Measurements from ENCODE around the gene AKAP1.

Gene AKAP1

DNA sequence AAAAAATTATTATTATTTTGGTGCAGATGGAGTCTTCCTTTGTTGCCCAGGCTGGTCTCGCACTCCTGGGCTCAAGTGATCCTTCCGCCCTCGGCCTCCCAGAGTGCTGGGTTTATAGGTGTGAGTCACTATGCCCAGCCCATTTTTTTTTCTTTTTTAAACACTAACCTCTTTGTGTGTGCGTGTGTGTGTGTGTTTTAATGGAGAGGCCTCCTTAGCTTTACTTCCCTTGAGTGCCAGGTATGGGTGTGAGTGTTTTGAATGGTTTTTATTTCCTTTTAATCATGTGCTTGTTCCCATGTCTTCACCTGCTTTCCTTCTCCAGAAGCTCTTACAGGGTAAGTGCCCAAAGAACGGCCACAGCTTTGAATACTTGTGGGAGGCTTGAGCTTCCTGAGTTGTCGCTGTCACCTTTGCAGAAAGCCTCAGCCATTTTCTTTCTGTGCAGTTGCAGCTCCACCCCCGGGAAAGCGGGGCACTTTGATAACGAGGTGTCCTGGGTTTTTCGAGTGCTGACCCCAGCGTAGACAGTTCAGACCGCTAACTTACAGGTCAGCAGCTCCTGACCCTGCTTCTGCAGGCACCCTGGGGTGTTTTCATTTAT lies 22.6 kb downstream of the AKAP1 start:
- no peak for DNase-seq

DNA sequence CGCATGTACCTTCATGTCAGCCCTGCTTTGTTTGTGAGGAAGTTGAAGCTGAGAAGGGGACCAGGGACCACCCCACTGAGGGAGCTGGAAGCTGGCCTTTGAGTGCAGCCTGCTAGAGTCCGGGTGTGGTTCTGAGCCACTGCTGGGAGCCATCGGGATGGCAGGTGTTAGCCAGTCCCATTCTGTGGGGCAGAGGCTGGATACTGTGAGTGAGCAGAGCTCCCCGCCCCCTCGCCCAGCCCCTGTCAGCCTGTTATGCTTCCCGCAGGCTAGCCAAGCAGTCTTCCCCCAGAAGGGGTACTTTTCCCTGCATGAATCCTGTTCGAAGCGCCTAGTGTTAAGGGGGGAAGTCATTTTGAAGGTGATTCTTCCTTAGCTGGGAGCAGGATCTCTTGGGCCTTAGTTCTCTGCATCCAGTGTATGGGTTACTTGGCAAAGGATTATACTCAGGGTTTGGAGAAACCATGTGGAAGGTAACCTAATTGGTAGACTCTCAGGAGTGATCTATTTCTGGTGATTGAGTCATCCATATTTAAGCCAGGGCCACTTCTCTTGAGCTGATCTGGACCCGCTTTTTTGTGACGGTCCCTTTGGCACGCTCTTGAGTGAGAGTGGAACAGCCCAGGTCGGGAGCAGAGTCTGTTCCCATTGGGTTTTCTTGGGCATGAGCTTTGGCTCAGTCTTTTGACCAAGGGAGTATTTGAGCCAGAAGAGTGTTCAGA lies 23.8 kb downstream of the AKAP1 start:
- no peak for DNase-seq

DNA sequence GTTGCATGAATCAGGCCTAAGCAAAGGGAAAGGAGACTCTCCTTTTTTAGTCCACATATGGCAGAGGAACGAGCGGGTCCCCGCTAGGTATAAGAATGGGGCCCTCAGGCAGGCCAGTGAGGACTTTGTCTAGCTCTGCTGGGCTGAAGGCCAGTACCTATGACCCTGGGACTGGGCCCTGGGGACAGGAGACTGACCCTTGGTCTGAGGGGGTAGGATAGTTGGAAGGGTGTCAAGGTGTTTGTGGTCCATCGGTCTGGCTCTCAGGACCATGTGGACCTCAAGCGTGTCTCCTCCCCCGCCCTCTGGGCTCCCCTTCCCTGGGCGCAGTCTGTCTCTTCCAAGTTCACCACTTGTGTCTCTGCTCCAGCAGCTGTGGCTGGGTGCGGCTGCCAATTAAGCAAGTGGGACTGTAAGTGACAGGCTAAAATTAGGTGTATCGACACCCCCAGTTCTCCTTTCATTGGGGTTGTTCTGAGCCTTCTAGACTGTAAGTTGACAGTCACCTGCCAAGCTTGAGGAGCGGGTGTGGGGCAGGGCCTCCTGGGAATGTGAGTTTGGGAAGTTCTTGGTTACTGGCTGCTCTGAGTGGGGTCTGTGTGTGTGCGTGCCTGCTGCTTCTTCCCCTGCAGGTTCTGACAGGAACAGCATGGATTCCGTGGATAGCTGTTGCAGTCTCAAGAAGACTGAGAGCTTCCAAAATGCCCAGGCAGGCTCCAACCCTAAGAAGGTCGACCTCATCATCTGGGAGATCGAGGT lies 24.5 kb downstream of the AKAP1 start:
- DNase-seq: no peak

DNA sequence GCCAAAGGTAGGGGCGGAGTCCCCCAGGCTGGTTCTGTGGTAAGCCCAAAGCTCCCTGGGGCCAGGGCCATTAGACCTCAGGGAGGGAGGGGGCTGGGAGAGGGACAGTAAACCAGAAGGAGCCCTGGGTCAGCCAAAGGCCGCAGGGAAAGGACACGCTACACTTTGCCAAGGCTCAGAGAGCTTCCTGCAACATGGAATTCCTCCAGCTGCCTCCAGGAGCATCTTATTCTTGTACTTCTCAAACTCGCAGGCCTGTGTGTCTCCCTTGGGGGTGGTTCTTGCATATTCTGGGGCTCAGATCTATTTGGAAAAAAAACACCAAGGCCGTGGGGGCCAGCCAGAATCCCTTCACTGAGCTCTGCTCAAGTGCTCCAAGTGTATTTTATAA lies 25.1 kb downstream of the AKAP1 start:
- DNase-seq: no peak

DNA sequence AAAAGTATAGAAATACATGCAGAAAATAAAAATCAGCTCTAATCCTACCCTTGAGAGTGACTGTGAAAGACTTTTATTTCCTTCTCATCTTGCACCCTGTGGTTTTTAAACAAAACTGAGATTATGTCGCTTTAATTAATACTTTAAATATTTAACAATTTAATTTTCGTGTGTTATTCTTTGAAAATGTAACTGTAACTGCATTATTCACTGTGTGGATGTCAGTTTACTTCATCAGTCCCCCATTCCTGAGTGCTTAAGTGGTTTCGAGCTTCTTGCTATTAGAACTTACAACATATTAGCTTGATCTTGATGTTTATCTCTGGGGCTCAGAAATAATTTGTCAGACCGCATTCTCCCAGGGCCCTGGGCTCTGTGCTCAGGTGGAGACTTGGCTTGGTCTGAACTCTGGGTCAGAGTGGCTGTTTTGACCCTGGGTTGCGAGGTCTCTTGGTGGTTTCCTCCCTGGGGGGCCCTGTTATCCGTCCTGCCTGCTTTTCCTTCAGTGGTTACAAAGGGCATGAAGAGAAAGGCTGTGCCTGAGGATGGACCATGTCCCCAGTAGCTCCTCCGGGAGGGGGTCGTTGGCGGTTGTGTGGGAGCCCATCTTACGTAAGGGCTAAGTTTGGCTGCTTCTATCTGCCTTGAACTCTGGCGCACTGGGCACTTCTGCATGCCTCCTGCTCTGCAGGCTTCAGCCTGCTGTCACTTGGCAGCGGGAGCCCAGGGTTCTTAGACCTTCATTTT lies 25.7 kb downstream of the AKAP1 start:
- DNase-seq: no peak

DNA sequence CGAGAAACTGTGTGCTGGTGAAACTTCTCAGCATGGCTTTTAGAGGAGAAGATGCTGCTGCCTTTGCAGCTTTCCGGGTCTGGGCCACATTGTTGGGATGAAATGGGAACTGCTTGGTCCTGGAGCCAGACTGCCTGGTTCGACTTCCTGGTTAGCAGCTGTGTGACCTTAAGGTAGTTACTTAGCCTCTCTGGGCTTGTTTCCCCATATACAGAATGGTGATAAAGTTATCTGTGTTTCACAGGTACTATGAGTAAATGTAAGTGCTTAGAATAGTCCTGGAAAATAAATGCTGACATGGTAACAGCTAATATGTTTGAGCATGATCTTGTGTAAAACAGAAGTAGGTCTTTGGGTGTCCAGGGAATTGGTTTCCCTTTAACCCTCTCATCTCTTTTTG lies 26.3 kb downstream of the AKAP1 start:
- DNase-seq: no peak

DNA sequence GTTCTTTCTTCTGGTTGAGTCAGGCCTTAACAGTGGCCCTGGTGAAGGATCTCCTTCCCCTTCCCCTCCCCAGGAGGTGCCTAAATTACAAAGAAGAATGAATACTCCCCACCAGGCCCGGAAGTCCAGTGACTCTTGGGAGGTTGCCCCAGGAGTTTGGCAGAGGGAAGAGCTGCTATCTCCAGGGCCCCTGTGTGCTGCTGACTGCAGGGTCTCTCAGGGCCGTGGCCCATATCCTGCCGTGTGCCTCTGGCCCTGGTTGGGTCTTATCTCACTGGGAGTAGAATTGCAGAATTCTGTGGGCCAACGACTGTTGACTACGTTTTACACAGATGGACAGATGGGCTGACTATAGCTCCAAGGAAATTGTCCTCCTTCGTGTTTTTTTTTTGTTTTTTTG lies 28.0 kb downstream of the AKAP1 start:
- DNase-seq: no peak

DNA sequence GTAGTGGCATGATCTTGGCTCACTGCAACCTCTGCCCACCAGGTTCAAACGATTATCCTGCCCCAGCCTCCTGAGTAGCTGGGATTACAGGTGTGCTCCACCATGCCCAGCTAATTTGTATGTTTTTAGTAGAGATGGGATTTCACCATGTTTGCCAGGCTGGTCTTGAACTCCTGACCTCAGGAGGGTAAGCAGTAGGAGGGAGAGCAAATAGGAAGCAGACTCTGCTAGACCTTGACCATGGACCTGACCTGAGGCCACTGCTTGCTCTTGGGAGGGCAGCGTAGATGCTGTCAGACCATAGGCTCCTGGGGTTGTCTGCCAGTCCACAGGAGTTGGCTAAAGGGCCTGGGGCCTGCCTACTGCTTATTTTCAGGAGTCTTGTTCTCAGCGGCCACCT lies 28.6 kb downstream of the AKAP1 start:
- no peak for DNase-seq

DNA sequence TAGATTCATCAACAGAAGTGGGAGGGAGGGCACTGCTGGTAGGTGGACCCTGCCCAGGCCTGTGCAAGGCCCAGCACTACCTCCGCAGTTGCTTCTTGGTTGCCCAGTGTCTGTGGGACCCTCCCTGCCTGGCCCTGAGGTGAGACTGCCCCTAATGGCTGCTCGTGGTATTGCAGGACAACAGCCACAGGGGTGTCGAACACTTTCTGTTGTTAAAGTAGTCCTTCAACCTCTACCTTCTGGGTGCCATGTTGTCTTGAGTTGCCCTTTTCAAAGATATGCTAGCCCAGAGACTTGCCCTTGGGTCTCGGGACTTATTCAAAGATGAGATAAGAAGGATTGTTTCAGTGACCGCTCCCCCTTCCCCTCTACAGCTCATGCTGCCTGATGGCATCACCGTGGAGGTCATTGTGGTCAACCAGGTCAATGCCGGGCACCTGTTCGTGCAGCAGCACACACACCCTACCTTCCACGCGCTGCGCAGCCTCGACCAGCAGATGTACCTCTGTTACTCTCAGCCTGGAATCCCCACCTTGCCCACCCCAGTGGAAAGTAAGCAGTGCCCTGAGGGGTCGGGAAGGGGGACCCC lies 29.1 kb downstream of the AKAP1 start:
- DNase-seq: peak in 1 of 2 experiments; percentile 21

DNA sequence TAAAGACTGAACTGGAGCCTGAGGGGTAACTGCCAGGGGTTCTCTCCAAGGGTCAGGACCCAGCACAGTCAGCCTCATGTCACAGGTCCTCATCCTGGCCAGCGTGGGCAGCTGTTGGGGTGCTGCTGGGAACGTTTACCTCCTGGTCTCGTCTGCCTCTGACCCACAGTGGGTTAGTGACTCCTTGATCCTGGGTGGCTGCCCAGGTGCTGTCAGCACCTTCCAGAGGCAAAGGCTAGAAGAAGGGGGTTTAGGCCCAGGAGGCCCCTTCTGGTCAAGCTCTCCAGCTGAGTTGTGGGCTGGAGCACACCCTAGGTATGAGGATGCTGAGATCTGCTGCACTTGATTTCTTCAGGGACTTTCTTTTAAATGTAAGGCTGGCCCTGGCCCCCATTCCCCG lies 30.3 kb downstream of the AKAP1 start:
- DNase-seq: no peak

DNA sequence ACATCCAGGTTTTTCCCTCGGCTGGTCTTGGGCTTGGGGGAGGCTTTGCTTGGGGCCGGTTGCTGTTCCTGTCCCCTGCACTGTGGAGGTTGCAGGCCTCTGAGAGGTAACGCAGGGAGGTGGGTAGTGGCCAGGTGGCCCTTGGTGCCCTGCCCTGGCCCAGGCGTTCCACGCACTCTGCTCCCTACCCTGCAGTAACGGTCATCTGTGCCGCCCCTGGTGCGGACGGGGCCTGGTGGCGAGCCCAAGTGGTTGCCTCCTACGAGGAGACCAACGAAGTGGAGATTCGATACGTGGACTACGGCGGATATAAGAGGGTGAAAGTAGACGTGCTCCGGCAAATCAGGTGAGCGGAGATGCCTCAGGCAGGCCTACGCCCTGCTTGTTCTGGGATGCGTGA lies 30.9 kb downstream of the AKAP1 start:
- no peak for DNase-seq

DNA sequence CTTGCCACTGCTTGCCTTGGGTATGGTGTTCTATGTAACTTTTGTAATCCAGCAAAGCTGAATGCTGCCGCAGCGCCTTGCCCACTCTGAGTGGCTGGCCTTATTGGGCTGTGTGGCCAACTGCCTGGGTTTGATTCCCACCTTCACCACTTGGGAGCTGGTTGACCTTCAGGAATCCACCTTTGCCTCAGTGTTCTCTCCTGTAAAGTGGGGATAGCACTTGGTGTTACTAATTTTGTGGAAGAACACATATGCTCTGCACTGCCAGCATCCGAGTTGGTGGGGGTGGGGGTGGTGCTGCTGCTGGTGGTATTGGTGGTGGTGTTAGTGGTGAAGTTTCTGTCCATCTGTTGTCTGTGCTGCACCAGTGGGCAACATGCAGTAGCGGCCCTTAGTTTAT lies 32.8 kb downstream of the AKAP1 start:
- DNase-seq: no peak

DNA sequence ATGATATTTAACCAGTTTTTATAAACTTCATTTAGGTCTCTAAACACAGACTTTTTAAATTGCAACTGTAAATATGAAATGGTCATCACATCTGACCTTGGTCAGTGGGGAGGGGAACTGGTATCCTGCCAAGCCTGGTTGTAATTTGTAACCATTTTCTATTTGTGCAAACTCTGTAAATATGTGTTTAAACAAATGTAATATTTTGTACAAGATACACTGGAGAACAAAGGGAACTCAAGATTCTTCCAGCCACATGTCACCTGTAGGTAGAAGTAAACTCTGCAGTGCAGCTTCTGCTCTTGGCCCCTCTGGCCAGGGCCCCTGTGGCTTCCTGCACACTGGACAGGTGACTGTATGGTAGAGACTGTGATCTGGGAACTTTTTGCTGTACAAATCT lies 35.8 kb downstream of the AKAP1 start:
- DNase-seq: no peak

DNA sequence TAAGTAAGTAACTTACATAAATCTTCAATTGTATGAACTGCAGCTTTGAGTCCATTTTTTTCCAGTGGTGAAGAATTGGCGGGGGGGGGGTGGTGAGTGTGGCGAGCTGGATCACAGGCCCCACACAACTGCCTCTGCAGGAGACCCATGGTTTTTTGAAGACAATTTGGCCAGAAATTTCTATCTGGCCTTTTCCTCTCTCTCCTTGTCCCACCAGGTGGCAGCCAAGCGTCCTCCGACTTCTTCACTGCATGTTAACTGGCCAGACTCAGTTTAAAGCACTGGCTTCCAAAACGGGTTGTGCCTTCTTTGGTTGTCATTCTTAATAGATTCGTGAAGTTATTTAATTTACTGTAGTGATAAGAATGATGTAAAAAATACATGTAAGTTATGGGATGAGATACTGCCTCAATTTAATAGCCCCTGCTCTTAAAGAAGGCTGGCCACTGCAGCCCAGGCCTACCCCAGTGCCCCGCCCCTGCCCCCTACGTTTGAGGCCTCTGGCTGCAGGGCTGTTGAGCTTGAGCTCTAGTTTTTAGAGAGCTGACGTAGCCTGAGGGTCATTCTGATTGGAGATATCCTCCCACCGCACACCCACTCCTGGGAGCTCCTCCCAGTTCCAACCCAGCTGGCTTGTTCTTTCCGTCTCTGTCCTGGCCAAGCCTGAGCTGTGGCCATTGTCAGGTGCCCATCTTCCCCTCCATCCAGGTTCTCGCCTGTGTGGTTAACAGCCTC lies 36.4 kb downstream of the AKAP1 start:
- DNase-seq: peak; percentile 29 to 47

DNA sequence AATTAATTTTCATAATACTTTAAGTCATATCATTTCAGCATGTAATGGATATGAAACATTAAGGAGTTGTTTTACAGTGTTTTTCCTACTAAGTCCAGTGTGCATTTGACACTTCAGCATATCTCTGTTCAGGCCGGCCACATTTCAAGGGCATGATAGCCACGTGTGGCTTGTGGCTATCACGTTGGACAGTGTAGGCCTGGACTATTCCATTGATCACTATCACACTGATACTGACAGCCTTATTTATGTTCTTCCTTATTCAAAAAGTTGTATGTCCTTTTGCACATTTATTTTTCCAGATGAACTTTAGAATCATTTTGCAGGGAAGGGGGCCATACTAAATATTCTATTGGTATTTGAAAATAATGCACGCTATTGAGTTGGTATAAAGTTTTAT lies 39.0 kb downstream of the AKAP1 start:
- no peak for DNase-seq

DNA sequence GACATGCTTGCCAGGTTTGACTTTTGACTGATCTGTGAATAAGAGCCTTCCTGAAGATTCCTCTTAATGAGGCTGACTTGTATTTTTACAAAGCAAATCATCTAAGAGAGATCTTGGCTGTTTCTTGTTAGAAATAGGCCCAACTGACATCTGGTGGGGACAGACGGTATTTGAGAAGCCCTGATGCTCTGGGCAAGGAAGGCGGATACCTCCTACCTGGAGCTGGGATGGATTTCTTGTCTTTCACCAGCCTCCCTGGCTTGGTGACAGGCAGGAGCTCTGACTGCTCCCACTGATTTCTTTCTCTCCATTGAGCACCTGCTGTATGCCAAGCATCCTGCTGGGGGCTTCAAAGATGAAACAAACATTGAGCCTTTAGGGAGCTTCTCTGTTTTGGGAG lies 40.4 kb downstream of the AKAP1 start:
- no peak for DNase-seq

DNA sequence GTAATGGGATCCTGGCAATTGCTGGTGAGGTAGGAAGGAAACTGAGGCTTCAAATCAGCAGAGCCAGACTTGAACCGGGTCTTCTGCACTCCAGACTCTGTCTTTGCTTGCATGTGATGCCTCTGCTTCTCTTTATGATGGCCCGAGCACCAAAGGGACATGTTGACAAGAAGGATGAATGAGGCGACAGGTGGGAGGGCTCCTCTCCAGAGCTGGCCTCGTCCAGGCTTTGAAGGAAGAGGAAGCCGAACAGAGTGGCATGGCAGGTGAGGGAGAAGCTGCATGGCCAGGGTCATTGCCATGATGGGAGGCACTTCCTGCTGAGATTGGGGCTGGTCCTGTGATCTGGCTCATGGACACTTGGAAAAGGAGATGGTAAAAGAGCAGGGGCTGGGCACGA lies 40.8 kb downstream of the AKAP1 start:
- DNase-seq: no peak

DNA sequence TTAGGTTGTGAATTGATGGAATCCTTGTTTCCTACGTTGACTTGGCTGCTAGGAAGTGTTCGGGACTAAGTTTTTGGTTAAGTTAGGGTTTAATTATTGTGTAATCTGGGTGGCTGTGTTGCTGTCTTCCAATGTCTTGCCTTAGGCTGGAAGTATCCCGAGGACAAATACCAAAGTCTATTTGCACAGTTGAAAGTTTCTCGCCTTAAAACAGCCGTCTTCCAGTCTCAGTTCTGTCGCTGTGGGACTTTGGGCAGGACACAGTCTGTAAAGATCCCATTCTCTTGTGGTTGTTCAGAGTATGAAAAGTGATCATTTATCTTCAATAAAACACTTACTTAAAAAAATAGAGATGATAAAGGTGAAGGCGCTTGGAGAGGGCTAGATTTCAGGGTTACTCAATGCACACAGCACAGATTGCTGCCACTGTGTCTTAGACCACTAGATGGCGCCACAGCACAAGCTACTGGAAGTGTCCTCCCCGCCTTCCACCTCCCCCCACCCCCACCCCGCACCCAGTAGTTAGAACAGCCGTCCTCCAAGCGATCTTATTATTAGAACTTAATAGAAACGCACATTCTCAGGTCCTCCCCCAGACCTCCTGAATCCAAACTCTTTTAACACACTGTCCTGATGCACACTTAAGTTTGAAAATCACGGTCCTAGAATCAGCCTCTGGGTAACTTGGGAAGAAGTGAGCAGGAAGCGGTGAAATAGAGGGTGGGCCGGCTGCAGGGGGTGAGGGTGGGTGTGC lies 45.8 kb downstream of the AKAP1 start:
- DNase-seq: peak; percentile 76 to 84

DNA sequence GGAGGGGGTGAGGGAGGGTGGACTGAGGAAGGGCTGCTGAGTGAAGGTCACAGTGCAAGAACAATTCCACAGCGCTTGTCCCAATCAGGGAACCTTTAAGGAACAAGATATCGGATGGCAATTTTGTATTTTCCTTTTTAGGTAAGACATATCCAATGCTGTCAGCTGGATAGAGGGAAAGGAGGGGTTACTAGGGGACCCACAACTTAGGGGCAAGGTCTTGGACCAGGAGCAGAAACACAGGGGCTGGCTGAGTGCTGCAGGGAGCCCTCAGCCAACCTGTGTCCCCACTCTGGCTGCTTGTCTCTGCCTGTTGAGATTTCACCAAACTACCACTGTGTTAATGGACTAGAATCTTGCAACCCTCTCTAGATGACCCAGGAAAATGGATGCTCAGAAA lies 47.6 kb downstream of the AKAP1 start:
- DNase-seq: no peak

DNA sequence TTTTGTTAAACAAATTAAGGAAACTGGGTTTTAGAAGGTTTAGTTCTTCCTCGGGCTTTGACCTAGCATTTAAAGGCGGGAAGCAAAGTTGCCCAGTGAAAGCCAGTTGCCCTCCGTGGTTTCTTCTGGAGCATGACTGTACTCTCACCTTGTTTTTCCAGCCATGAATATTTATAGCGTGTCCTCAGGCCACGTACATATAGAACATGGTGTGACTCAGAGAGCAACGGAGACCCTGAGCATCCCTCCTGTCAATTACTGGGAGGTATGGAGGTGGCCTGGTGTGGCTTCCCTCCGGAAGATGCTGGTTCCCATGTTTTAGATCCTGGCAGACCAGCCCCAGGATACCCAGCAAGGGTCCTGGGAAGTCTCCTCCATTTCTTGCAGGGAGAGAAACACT lies 48.4 kb downstream of the AKAP1 start:
- DNase-seq: no peak

DNA sequence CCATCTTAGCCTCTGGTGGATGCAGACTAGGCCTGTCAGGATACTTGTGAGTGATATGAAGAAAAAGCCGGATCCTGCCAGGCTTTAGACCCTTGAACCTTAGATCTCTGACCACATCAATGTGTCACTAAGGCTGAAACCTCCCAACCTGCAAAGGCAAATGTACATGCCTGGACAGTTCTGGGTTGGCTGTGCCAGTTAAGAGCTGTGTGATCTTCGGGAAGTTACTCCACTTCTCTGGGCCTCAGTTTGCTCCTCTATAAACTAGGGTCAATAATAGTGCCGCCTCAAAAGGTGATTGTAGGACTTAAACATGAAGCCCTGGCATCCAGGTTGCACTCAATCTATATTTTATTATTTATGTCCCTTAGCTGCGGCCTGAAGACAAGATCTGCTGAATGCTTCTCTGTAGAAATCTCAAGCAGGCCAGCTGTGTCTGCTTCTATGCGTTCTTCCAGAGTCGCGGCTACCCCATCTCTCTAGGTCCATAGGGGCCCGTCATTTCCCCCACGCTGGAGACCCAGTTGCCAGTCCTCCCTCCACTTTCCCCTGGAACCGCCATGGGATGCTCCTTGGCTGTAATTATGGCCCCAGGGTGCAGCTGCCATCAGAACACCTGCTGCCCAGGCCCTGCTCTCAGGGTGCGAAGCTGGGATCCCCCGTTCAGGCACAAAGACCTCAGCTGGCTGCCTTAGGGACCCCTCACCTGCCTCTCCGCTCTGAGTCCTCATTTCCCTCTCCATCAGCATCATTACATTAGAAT lies 50.2 kb downstream of the AKAP1 start:
- DNase-seq: peak in 1 of 2 experiments; percentile 55

Measured in NCI-H2081 (cell line).